HEK293T (cell line): ENCODE data around the gene FBXL4.

ENCODE experiments used
- FOXM1 ChIP-seq: fragments of 450-650 bp; IDR thresholded peaks from 2 replicates; pipeline ENCODE4 v1.6.1; 2017; ENCODE audit warnings: mild to moderate bottlenecking, borderline replicate concordance
- TARDBP ChIP-seq: fragments of 450-650 bp; IDR thresholded peaks from 2 replicates; pipeline ENCODE4 v1.6.1; 2016
- TF ChIP-seq, protein P1 (sequence below): fragments of 450-650 bp; IDR thresholded peaks from 2 replicates; pipeline ENCODE4 v1.6.1; 2016

DNA sequence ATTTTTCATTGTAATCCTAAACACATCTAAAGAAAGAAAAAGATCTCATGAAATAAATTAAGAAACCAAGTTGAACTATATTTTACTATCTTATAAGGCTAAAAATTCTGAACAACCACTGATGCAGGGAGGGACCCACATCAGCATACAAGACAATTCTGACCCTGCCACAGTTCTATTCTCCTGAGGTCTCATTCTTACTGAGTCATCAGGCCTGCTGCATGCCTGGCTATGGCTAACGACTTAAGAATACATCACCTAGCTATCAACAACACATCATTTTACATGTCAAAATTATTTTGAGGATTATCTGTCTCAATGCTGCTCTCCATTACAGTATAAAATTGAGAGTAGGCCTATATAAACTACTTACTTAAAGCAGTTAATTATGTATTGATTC is 52.9 kb downstream of the FBXL4 start:
- TF ChIP-seq TARDBP (no peak), FOXM1 (no peak)
- TF ChIP-seq, protein P1, sequence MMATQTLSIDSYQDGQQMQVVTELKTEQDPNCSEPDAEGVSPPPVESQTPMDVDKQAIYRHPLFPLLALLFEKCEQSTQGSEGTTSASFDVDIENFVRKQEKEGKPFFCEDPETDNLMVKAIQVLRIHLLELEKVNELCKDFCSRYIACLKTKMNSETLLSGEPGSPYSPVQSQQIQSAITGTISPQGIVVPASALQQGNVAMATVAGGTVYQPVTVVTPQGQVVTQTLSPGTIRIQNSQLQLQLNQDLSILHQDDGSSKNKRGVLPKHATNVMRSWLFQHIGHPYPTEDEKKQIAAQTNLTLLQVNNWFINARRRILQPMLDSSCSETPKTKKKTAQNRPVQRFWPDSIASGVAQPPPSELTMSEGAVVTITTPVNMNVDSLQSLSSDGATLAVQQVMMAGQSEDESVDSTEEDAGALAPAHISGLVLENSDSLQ: no peak
